ENCODE results near the gene TMC7.

GRCh38 chr16:18937390-18937789 is 46.3 kb upstream of the TMC7 start:
- TF ChIP-seq POLR2A (IDR thresholded peaks at IDR 0.05) (no peak), EP300 (IDR thresholded peaks at IDR 0.05) (no peak), POLR2AphosphoS5 (IDR thresholded peaks at IDR 0.05) (no peak)
- TF ChIP-seq, protein P1, sequence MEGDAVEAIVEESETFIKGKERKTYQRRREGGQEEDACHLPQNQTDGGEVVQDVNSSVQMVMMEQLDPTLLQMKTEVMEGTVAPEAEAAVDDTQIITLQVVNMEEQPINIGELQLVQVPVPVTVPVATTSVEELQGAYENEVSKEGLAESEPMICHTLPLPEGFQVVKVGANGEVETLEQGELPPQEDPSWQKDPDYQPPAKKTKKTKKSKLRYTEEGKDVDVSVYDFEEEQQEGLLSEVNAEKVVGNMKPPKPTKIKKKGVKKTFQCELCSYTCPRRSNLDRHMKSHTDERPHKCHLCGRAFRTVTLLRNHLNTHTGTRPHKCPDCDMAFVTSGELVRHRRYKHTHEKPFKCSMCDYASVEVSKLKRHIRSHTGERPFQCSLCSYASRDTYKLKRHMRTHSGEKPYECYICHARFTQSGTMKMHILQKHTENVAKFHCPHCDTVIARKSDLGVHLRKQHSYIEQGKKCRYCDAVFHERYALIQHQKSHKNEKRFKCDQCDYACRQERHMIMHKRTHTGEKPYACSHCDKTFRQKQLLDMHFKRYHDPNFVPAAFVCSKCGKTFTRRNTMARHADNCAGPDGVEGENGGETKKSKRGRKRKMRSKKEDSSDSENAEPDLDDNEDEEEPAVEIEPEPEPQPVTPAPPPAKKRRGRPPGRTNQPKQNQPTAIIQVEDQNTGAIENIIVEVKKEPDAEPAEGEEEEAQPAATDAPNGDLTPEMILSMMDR (IDR thresholded peaks at IDR 0.05), result no peak
